Ishikawa (cell line): ENCODE measurements around the gene ZNF594.

Experiments
- CEBPB ChIP-seq: IDR thresholded peaks from 2 replicates; pipeline ENCODE4 v1.6.1; 2012
- CREB1 ChIP-seq: IDR thresholded peaks from 2 replicates; pipeline ENCODE4 v1.6.1; 2012; ENCODE audit warnings: low read depth
- EGR1 ChIP-seq: IDR thresholded peaks from 2 replicates; pipeline ENCODE4 v1.6.1; 2012
- EP300 ChIP-seq: IDR thresholded peaks from 2 replicates; pipeline ENCODE4 v1.6.1; 2012; ENCODE audit warnings: borderline replicate concordance
- MAX ChIP-seq: IDR thresholded peaks from 2 replicates; pipeline ENCODE4 v1.6.1; 2012
- NFIC ChIP-seq: IDR thresholded peaks from 2 replicates; pipeline ENCODE4 v1.6.1; 2012
- RAD21 ChIP-seq: IDR thresholded peaks from 2 replicates; pipeline ENCODE4 v1.6.1; 2012; ENCODE audit warnings: low read depth
- REST ChIP-seq: IDR thresholded peaks from 2 replicates; pipeline ENCODE4 v1.6.1; 2012; ENCODE audit warnings: low read depth, mild to moderate bottlenecking
- TCF12 ChIP-seq: IDR thresholded peaks from 2 replicates; pipeline ENCODE4 v1.6.1; 2012; ENCODE audit warnings: low read depth
- USF1 ChIP-seq: IDR thresholded peaks from 2 replicates; pipeline ENCODE4 v1.6.1; 2012
- YY1 ChIP-seq: IDR thresholded peaks from 2 replicates; pipeline ENCODE4 v1.6.1; 2012; ENCODE audit warnings: low read depth
- ZBTB7A ChIP-seq: IDR thresholded peaks from 2 replicates; pipeline ENCODE4 v1.6.1; 2012; ENCODE audit warnings: low read depth

- TF ChIP-seq EP300 (no peak), REST (no peak), RAD21 (no peak), MAX (no peak), USF1 (no peak), EGR1 (no peak), CEBPB (no peak), NFIC (no peak), ZBTB7A (no peak), CREB1 (no peak), YY1 (no peak), TCF12 (no peak)
These were observed 58.4 kb downstream of the ZNF594 start for GRCh38 chr17:5133311-5133710.
